SU-DHL-6 (cell line): ENCODE data around the gene GZMB.

Experiments
- EZH2phosphoT487 ChIP-seq: fragments of 200-600 bp; sonication (generic), shearing (Covaris generic); conservative IDR thresholded peaks from 2 replicates; pipeline ENCODE4 v1.6.1; 2018; ENCODE audit warnings: mild to moderate bottlenecking, antibody characterized with exemption, low read length, moderate library complexity, mixed read lengths
- TF ChIP-seq, protein P1 (sequence below): fragments of 200-600 bp; sonication (generic); IDR thresholded peaks from one replicate; pipeline ENCODE4 v1.5.1; 2017; ENCODE audit warnings: antibody characterized with exemption, mild to moderate bottlenecking, low read length, moderate library complexity; ENCODE audit not compliant: insufficient read depth, poor library complexity, severe bottlenecking

GRCh38 chr14:24679248-24679961, 45.4 kb upstream of the GZMB start:
- TF ChIP-seq, protein P1, sequence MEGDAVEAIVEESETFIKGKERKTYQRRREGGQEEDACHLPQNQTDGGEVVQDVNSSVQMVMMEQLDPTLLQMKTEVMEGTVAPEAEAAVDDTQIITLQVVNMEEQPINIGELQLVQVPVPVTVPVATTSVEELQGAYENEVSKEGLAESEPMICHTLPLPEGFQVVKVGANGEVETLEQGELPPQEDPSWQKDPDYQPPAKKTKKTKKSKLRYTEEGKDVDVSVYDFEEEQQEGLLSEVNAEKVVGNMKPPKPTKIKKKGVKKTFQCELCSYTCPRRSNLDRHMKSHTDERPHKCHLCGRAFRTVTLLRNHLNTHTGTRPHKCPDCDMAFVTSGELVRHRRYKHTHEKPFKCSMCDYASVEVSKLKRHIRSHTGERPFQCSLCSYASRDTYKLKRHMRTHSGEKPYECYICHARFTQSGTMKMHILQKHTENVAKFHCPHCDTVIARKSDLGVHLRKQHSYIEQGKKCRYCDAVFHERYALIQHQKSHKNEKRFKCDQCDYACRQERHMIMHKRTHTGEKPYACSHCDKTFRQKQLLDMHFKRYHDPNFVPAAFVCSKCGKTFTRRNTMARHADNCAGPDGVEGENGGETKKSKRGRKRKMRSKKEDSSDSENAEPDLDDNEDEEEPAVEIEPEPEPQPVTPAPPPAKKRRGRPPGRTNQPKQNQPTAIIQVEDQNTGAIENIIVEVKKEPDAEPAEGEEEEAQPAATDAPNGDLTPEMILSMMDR: peak; percentile 15
- no peak for TF ChIP-seq EZH2phosphoT487
